ENCODE results near the gene PSAT1.
"Not testable (repeated sequence)": the region's sequence is repeated elsewhere in the genome, so short reads cannot be mapped to it uniquely, and the experiment has no call there.

PSAT1 gene

GRCh38 chr9:78296893-78297671, at the start of gene PSAT1:
Gene PSAT1, plus strand, starts transcription at chr9:78297125. Its CDS starts 86 bp downstream, at chr9:78297211.
- DNase-seq, result peak; percentile 84

GRCh38 chr9:78248635-78249034, 48.3 kb upstream of the PSAT1 start:
- no peak for DNase-seq

GRCh38 chr9:78249542-78249941, 47.4 kb upstream of the PSAT1 start:
- no peak for DNase-seq

- no peak for DNase-seq
Observed at GRCh38 chr9:78252616-78253015, 44.3 kb upstream of the PSAT1 start.

- DNase-seq, result no peak
Observed at GRCh38 chr9:78253285-78253684, 43.6 kb upstream of the PSAT1 start.

- no peak for DNase-seq
Observed at GRCh38 chr9:78261403-78262001, 35.4 kb upstream of the PSAT1 start.

GRCh38 chr9:78262655-78263054, 34.3 kb upstream of the PSAT1 start:
- DNase-seq, result no peak

GRCh38 chr9:78267889-78268288, 29.0 kb upstream of the PSAT1 start:
- DNase-seq, result no peak

GRCh38 chr9:78269784-78270183, 27.1 kb upstream of the PSAT1 start:
- DNase-seq, result no peak

- no peak for DNase-seq
Observed at GRCh38 chr9:78272307-78272706, 24.6 kb upstream of the PSAT1 start.

- no peak for DNase-seq
Observed at GRCh38 chr9:78273761-78274160, 23.2 kb upstream of the PSAT1 start.

- DNase-seq, result no peak
Observed at GRCh38 chr9:78278177-78278777, 18.6 kb upstream of the PSAT1 start.

- DNase-seq, result no peak
Observed at GRCh38 chr9:78278801-78279200, 18.1 kb upstream of the PSAT1 start.

- DNase-seq, result no peak
Observed at GRCh38 chr9:78280982-78281668, 15.8 kb upstream of the PSAT1 start.

- not testable (repeated sequence) for DNase-seq
Observed at GRCh38 chr9:78284181-78284580, 12.7 kb upstream of the PSAT1 start.

GRCh38 chr9:78286125-78286524, 10.8 kb upstream of the PSAT1 start:
- DNase-seq, result no peak

- DNase-seq, result no peak
Observed at GRCh38 chr9:78286946-78287388, 10.0 kb upstream of the PSAT1 start.

GRCh38 chr9:78288214-78288892, 8.6 kb upstream of the PSAT1 start:
- DNase-seq, result no peak

- DNase-seq, result no peak
Observed at GRCh38 chr9:78289474-78289873, 7.5 kb upstream of the PSAT1 start.

- no peak for DNase-seq
Observed at GRCh38 chr9:78291240-78291925, 5.5 kb upstream of the PSAT1 start.

- no peak for DNase-seq
Observed at GRCh38 chr9:78292026-78292425, 4.9 kb upstream of the PSAT1 start.

Measured in stimulated activated CD4-positive, alpha-beta T cell treated with anti-CD3 and anti-CD28 coated beads, Interleukin-12 subunit alpha, Interleukin-12 subunit beta, amount 100 ng/mL, for 4 hours (primary cell).